HG03442 (cell line): Measurements from ENCODE around the gene ZNF281.
"Not testable (repeated sequence)": the region's sequence is repeated elsewhere in the genome, so short reads cannot be mapped to it uniquely, and the experiment has no call there.

Source experiments
- ATAC-seq: cut with Tn5 transposase; IDR thresholded peaks from one replicate; pipeline ENCODE4 v1.9.1; 2021; ENCODE audit warnings: mild to moderate bottlenecking, moderate library complexity; ENCODE audit not compliant: unreplicated experiment

The ZNF281 gene

GRCh38 chr1:200429221-200429751, 19.4 kb upstream of the ZNF281 start:
- ATAC-seq = no peak

- no peak for ATAC-seq
Observed at GRCh38 chr1:200428482-200429205, 18.8 kb upstream of the ZNF281 start.

GRCh38 chr1:200427744-200428143, 17.9 kb upstream of the ZNF281 start:
- ATAC-seq = no peak

GRCh38 chr1:200426196-200426595, 16.4 kb upstream of the ZNF281 start:
- no peak for ATAC-seq

GRCh38 chr1:200423235-200423634, 13.4 kb upstream of the ZNF281 start:
- no peak for ATAC-seq

GRCh38 chr1:200422211-200422610, 12.4 kb upstream of the ZNF281 start:
- no peak for ATAC-seq

- ATAC-seq = peak; percentile 79
Observed at GRCh38 chr1:200415789-200416593, 6.2 kb upstream of the ZNF281 start.

- peak; percentile 46 for ATAC-seq
Observed at GRCh38 chr1:200415227-200415626, 5.4 kb upstream of the ZNF281 start.

- ATAC-seq = no peak
Observed at GRCh38 chr1:200414657-200415056, 4.8 kb upstream of the ZNF281 start.

GRCh38 chr1:200413766-200414165, 3.9 kb upstream of the ZNF281 start:
- not testable (repeated sequence) for ATAC-seq

GRCh38 chr1:200411406-200412257, 1.8 kb upstream of the ZNF281 start:
- ATAC-seq = no peak

GRCh38 chr1:200410566-200410878, 686 bp upstream of the ZNF281 start:
- no peak for ATAC-seq

GRCh38 chr1:200409203-200409760, 554 bp downstream of the ZNF281 start:
- peak; percentile 23 for ATAC-seq

- ATAC-seq = no peak
Observed at GRCh38 chr1:200406161-200406797, 3.6 kb downstream of the ZNF281 start.

- no peak for ATAC-seq
Observed at GRCh38 chr1:200405264-200405663, 4.6 kb downstream of the ZNF281 start.

- ATAC-seq = no peak
Observed at GRCh38 chr1:200401708-200402107, 8.1 kb downstream of the ZNF281 start.

- ATAC-seq = no peak
Observed at GRCh38 chr1:200401263-200401662, 8.6 kb downstream of the ZNF281 start.

- no peak for ATAC-seq
Observed at GRCh38 chr1:200400556-200400955, 9.3 kb downstream of the ZNF281 start.

GRCh38 chr1:200399860-200400259, 10.0 kb downstream of the ZNF281 start:
- ATAC-seq = no peak

GRCh38 chr1:200398373-200398772, 11.5 kb downstream of the ZNF281 start:
- no peak for ATAC-seq
